ENCODE measurements around the gene APH1A.
"Not testable (repeated sequence)": the region's sequence is repeated elsewhere in the genome, so short reads cannot be mapped to it uniquely, and the experiment has no call there.

The APH1A gene

DNA sequence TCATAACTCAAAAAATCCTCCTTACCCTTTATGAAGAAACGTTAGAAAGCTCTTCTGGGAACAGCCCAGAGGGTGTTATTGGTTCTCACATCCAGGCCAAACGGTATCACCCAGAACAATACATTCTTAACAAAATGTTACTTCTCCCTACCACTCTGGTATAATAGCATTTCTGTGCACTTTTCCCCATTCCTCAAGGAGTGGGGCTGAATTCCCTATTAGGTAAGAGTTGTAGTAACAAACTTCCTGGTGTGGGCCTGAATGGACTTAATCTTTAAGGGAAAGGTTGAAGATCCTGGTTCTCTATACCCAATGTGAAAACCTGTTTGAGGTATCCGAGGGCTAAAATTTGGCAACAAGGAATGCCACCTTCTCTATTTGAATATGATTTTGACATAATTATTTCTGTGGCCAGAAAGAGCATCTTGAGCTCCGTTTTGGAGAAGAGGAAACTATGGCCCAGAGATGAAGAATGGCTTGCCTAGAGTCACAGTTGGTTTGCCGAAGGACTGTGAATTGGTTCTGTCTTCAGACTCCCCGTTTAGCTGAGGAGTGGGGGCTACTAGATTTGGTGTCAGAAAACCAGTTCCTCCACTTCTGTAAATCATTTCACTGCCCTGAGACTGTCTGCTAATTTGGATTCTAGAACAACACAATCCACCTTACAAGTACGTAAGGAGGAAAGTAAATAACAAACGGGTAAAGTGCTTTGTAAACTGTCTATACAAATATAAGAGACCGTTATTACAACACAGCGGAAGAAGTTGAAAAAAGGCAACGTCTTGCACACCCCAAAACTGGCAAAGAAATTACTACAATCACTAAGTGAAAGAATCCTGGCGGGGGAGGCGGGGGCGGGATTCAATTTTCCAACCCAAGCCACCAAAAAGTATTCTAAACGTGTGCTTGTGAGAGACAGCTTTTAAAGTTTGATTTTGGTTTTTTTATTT is 35.2 kb downstream of the APH1A start:
- DNase-seq (ENCODE audit: low read depth in 2 of 2): peak; percentile 58 to 65

DNA sequence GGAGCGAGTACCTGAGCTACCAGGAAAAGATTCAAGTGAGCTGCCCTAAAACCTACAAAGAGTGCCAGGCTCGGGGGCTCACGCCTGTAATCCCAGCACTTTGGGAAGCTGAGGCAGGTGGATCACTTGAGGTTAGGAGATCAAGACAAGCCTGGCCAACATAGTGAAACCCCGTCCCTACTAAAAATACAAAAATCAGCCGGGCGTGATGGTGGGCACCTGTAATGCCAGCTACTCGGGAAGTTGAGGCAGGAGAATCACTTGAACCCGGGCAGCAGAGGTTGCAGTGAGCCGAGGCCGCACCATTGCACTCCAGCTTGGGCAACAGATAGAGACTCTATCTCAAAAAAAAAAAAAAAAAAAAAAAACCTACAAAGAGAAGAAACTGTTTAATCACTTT is 35.9 kb downstream of the APH1A start:
- not testable (repeated sequence) for DNase-seq (ENCODE audit: low read depth in 2 of 2)

DNA sequence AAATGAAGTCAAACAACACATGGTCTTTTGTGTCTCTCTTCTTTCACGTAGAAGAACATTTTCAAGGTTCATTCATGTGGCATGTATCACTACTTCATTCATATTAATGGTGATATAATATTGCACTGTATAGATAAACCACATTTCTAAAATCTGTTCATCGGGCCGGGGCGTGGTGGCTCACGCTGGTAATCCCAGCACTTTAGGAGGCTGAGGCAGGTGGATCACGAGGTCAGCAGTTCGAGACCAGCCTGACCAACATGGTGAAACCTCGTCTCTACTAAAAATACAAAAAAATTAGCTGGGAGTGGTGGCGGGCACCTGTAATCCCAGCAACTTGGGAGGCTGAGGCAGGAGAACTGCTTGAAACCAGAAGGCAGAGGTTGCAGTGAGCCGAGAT is 40.6 kb downstream of the APH1A start:
- not testable (repeated sequence) for DNase-seq (ENCODE audit: low read depth in 2 of 2)

DNA sequence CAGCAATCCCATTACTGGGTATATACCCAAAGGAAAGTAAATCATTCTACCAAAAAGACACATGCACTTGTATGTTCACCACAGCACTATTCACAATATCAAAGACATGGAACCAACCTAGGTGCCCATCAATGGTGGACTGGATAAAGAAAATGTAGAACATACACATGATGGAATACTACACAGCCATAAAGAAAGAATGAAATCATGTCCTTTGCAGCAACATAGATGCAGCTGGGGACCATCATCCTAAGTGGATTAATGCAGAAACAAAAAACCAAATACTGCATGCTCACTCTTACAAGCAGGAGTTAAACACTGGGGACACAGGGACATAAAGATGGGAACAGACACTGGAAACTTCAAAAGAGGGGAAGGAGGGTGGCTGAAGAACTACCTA is 41.6 kb downstream of the APH1A start:
- no peak for DNase-seq (ENCODE audit: low read depth in 2 of 2)

DNA sequence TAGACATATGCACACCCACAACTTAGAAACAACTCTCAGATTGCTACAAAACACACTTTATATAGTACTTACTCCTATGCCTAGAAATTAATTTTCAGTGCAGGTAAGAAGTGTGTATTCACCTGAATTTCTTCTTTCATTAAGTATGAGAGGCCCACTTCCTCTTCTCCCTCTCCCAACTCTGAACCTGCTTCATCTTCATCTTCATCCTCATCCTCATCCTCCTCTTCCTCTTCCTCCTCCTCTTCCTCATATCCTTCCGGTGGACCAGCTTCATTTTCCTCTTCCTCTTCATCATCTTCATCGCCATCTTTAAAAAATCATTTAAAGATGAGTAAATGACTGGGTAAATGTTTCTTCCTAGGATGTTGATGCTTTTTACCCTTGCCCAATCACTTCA is 42.3 kb downstream of the APH1A start:
- DNase-seq (ENCODE audit: low read depth in 2 of 2): no peak

DNA sequence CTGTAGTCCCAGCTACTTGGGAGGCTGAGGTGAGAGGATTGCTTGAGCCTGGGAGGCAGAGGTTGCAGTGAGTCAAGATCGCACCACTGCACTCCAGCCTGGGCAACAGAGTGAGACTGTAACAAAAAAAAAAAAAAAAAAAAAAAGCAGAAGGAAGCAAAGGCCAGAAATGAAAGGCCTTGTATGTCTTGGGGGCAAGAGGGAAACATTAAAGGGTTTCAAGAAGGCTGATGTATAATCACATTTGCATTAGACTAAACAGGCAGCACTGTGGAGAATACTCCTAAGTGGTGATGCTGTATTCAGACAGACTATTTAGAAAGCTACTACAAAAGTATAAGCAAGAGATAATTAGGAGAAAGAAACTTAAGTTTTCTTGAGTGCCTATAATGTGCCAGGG is 43.3 kb downstream of the APH1A start:
- DNase-seq (ENCODE audit: low read depth in 2 of 2): no peak

DNA sequence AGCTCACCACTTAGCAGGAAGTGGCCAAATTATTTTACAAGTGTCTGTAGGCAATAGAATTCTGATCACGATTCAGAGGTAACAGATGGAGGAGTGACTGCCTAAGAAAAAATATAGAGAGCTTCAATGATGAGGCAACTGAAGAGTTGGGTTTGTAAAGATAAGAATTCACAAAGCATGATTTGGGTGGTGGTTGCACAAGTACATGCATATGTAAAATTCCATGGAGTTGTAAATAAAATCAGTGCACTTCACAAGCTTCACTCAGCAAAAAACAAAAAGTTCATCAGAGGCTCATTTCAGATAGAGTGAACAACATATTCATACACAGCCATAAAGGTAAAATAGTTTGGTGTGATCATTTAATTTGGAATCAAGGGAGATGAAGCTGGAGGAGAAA is 43.8 kb downstream of the APH1A start:
- DNase-seq (ENCODE audit: low read depth in 2 of 2): no peak

DNA sequence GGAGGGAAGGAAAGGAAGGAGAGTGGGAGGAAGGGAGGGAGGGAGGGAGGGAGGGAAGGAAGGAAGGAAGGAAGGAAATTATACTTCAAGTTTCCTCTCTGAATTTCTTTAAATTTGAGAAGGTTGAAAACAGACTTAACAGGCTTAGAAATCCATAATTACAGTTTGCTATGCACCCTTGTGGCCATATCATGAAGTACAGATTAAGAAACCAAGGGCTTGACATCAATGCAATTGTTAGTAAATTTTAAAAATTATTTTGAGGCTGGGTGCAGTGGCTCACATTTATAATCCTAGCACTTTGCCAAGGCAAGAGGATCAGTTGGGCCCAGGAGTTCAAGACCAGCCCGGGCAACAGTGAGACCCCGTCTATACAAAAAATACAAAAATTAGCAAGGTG is 47.3 kb downstream of the APH1A start:
- DNase-seq (ENCODE audit: low read depth in 2 of 2): no peak

DNA sequence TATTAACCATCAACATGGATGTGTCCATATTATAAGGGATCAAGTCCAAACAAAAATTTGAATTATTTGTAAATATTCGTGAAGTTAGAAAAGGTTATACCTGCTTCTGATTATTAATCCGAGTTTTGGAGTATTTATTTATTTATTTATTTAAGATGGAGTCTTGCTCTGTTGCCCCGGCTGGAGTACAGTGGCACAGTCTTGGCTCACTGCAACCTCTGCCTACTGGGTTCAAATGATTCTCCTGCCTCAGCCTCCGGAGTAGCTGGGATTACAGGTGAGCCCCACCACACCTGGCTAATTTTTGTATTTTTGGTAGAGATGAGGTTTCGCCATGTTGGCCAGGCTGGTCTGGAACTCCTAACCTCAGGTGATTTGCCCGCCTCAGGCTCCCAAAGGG is 53.0 kb downstream of the APH1A start:
- DNase-seq (ENCODE audit: low read depth in 2 of 2): not testable (repeated sequence)
